ENCODE measurements around the gene PTTG2. TPM values are rescaled to one million over a fixed set of nuclear protein-coding genes. Genes with fewer than 3 reads are reported as not detected.

PTTG2 gene
- total RNA-seq, 4 donors from 2014 or later = 2.0 TPM; not detected in 3

GRCh38 chr4:37949636-37950426, 10.4 kb upstream of the PTTG2 start:
- DNase-seq = no peak
- H3K27me3 ChIP-seq = no peaks in the 10 kb centered on the region
- 86 to 89% methylated on average over 9 of the region's 9 CpGs for WGBS, 2 donors
- H3K9me3 ChIP-seq = no peaks in the 10 kb centered on the region
- H3K27ac ChIP-seq = no peak overlapping the region
- H3K36me3 ChIP-seq = no peaks in the 10 kb centered on the region
- no peak overlapping the region for H3K4me3 ChIP-seq (replicated peaks in 1 of 3)
- intact Hi-C loops (cut with DNase I) = no loop called here
- no peaks in the 10 kb centered on the region for H3K4me1 ChIP-seq
- TF ChIP-seq, protein P1, sequence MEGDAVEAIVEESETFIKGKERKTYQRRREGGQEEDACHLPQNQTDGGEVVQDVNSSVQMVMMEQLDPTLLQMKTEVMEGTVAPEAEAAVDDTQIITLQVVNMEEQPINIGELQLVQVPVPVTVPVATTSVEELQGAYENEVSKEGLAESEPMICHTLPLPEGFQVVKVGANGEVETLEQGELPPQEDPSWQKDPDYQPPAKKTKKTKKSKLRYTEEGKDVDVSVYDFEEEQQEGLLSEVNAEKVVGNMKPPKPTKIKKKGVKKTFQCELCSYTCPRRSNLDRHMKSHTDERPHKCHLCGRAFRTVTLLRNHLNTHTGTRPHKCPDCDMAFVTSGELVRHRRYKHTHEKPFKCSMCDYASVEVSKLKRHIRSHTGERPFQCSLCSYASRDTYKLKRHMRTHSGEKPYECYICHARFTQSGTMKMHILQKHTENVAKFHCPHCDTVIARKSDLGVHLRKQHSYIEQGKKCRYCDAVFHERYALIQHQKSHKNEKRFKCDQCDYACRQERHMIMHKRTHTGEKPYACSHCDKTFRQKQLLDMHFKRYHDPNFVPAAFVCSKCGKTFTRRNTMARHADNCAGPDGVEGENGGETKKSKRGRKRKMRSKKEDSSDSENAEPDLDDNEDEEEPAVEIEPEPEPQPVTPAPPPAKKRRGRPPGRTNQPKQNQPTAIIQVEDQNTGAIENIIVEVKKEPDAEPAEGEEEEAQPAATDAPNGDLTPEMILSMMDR (IDR thresholded peaks at IDR 0.05) = no peak
- TF ChIP-seq POLR2A (IDR thresholded peaks at IDR 0.05) = no peak

DNA sequence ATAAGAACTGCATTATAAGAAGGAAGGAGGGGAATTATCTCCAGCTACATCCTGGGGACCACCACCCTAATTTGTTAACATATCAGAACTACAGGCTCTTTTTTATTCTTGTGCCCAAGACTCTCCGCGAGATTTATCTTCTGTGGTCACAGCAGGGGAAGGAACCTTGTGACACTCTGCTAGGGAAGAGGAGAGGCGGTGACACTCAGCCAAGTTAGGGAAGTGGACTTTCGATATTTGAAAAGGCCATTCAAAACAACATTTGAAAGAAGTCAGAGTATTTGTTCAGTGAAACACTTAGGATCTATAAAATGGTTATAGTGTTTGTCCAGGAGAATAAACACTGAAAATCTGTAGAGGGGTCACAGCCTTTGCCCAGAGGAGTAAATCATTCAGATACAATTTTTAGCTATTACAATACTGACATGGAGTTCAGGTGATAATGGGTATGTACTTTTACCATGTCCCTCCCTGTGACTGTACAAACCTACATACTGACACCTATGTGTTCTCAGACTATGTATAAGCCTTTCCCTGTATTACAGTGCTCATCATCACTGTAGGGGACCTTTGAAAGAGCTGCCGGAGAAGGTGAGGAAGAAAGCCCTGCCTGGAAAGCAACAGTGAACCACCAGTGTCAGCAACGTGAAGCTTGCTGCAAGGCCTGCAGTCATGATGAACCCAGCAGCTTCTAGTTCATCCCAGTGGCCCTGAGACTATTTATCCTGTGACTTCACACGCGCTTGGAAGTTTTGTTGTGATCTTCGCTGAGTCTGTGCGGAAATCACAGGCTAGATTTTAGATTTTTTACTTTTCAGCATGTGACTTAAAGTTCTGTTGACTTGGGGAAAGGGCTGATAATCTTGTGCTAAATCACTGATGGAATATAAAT, 8.5 kb upstream of the PTTG2 start:
- no peak for DNase-seq
- H3K27me3 ChIP-seq = no peaks in the 10 kb centered on the region
- WGBS, 2 donors = 79 to 81% methylated on average over 10 of the region's 10 CpGs
- no peak overlapping the region for H3K4me3 ChIP-seq (replicated peaks in 1 of 3)
- intact Hi-C loops (cut with DNase I) = no loop called here
- H3K36me3 ChIP-seq = no peaks in the 10 kb centered on the region
- H3K27ac ChIP-seq = no peak overlapping the region
- no peaks in the 10 kb centered on the region for H3K9me3 ChIP-seq
- TF ChIP-seq POLR2A (IDR thresholded peaks at IDR 0.05) = no peak
- TF ChIP-seq, protein P1 (IDR thresholded peaks at IDR 0.05) = no peak
- no peaks in the 10 kb centered on the region for H3K4me1 ChIP-seq

DNA sequence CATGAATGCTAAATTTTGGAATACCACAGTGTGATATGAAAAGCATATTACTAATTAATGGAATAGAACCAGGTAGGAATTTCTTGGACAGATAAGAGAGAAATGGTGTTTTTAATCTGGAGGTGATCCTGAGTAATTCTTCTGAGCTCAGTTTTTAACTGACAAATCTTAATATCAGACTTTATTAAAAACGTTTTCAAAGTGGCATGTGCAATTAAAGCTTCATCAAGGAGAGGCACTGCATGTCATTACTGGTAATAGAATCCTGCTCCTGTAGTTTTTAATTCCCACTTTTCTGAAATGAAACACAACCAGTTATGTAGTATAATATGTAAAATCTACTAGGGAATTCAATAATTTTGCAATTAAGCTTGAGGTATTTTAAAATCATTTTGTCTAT, 7.0 kb upstream of the PTTG2 start:
- no peak for TF ChIP-seq POLR2A (IDR thresholded peaks at IDR 0.05)
- TF ChIP-seq, protein P1 (IDR thresholded peaks at IDR 0.05) = no peak
- intact Hi-C loops (cut with DNase I) = no loop called here
- Histone ChIP-seq H3K4me3 (replicated peaks in 1 of 3) (no peak overlapping the region), H3K4me1 (no peaks in the 10 kb centered on the region), H3K27me3 (no peaks in the 10 kb centered on the region), H3K9me3 (no peaks in the 10 kb centered on the region), H3K36me3 (no peaks in the 10 kb centered on the region), H3K27ac (no peak overlapping the region)
- 66 to 67% methylated on average over 1 of the region's 1 CpG for WGBS, 2 donors
- no peak for DNase-seq

- TF ChIP-seq, protein P1 (IDR thresholded peaks at IDR 0.05) = no peak
- TF ChIP-seq POLR2A (IDR thresholded peaks at IDR 0.05) = no peak
- no peak overlapping the region for H3K27ac ChIP-seq
- no peaks in the 10 kb centered on the region for H3K9me3 ChIP-seq
- H3K36me3 ChIP-seq = no peaks in the 10 kb centered on the region
- no peak overlapping the region for H3K4me3 ChIP-seq (replicated peaks in 1 of 3)
- no peak for DNase-seq
- no peaks in the 10 kb centered on the region for H3K4me1 ChIP-seq
- WGBS, 2 donors = 80 to 89% methylated on average over 7 of the region's 7 CpGs
- no peaks in the 10 kb centered on the region for H3K27me3 ChIP-seq
- intact Hi-C loops (cut with DNase I) = no loop called here
These were observed 6.4 kb upstream of the PTTG2 start for GRCh38 chr4:37953620-37954293.

Data from thyroid gland (tissue), 4 donors.